HG02938 (cell line): Measurements from ENCODE around the gene MEGF10.

Experiments
- ATAC-seq: cut with Tn5 transposase; IDR thresholded peaks from one replicate; pipeline ENCODE4 v1.9.1; 2021; ENCODE audit warnings: mild to moderate bottlenecking, moderate library complexity; ENCODE audit not compliant: unreplicated experiment

Gene MEGF10

DNA sequence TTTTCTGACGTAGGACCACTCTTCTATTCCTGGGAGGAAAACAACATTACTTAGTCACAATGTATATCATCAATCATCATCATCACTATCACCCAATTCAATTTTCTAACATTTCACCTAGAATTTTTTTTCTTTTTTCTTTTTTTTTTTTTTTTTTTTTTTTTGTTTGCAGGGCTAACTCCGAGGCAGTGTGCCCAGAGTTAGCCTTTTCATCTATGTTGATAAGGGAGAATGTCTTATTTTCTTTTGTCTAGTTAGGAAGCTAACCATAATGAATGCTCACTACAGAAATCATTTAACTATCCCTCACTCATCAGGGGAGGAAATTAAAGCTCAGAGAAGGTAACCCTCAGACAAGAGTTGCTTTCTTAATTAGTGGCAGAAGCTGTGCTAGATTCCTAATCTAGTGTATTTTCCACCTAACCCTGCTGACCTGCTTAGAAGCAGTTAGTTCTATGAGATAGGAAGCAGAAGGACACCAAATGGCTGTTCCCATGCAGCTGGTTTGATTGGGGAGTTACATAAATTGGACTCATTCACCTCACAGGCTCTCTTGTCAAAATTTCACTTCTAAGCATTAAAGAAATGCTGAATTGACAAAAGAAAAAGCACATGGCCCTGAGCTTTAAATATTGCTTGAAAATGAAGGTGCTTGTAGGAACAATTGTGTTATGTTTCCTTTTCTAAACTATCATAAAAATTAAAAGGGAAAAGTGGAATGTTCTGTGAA lies 218.2 kb downstream of the MEGF10 start:
- ATAC-seq, result no peak
